ENCODE results near the gene DTX3L.

DTX3L gene

DNA sequence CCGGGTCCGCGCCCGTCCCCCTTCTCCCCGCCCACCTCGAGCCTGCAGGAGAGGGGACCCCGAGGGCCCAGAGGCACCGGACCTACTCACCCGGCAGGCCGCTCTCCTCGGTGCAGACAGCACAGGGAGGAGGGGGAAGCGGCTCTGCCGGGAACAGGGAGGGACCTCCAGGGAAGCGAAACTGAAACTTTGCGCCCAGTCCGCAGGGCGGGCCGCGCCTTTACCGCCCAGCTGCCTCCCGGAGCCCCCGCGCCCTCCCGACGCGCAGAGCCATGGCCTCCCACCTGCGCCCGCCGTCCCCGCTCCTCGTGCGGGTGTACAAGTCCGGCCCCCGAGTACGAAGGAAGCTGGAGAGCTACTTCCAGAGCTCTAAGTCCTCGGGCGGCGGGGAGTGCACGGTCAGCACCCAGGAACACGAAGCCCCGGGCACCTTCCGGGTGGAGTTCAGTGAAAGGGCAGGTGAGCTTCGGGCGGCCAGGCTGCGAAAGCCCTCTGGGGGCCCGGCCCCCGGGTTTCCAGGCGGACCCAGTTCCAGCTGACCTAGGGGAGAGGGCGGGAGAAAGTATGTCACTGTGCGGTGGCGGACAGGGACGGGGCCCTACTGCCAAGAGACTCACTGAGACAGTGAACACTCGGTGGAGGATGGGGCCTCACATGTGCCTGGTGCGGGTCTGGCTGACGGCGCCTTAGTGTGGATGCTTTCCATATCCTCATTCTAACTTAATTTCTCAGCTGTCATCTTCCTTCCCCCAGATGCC, at the start of gene DTX3L, which contains the start of gene PARP9:
Gene DTX3L (plus strand): TSS at position 184 of the 758 bp plus-strand sequence. CDS start 89 bp downstream, at position 273.
Gene PARP9 (minus strand): TSS at position 146 of the 758 bp plus-strand sequence. CDS start 4,680 bp downstream, outside the sequence.
- DNase-seq: peak; percentile 64 to 93 (median 93)

DNA sequence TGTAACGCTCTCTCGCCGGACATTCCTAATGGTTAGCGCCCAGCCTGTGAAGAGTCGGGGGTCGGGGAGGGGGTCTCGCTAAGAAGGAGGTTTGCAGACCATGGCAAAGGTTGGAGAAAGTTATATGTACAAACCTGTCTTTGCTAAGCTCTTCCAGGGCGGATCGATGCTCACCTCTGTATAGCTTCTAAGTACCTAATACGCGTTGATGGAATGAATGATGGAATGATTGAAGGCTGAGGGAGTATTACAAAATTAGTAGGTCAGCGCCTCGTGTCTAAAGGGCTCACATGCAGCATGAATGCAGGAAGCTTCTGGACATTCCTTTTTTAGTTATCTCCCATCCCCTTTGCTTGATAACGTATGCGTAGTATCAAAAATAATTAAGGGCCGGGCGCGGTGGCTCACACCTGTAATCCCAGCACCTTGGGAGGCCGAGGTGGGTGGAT, 49.1 kb upstream of the DTX3L start:
- no peak for DNase-seq

DNA sequence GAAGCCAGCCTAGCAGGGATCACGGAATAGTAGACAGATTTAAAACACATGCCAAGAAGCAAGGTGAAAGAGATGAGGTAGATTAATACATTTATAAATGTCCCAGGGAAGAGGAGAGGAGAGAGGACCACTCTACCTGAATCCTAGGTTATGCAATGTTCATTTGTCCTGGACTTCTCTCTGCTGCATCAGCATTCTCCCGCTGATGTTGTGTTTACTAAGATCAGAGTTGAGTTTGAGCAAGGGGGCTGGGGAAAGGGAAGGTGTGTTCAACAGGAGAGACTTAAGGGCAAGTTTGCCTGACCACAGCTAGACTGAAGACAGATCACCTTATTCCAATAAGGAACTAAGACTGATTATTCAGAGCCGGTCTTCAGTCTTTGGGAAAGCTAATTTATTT, 48.3 kb upstream of the DTX3L start:
- DNase-seq: no peak

DNA sequence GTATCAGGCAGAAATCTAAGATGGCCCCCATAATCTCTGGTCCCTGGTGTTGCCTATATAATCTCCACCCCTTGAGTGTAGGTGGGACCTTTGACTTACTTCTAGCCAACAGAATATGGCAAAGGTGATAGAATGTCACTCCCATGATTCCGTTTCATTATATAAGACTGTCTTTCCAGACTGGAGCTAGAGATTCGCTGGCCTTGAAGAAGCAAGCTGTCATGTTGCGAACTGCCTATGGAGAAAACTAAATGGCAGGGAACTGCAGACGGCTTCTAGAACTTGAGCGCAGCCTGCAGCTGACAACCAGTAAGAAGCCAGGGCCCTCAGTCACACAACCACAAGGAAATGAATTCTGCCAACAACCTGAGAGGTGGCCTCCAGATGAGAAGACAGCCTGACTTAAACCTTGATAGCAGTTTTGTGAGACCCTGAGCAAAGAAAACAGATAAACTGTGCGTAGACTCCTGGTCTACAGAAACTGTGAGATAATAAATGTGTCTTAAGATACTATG, 47.2 kb upstream of the DTX3L start:
- DNase-seq: no peak

DNA sequence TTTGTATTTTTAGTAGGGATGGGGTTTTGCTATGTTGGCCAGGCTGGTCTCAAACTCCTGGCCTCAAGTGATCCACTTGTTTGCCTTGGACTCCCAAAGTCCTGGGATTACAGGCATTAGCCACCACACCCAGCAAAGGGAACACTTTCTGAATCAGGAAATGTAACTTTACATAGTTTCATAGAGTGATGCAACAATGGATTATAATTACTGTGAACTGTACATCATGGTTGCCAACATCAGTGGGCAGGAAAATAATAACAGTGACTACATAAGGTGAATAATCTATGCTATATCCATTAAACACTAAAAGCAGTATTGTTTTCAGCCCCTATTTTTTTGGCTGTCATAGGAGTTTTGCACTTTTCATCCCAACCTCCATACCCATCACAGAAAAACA, 44.4 kb upstream of the DTX3L start:
- no peak for DNase-seq

DNA sequence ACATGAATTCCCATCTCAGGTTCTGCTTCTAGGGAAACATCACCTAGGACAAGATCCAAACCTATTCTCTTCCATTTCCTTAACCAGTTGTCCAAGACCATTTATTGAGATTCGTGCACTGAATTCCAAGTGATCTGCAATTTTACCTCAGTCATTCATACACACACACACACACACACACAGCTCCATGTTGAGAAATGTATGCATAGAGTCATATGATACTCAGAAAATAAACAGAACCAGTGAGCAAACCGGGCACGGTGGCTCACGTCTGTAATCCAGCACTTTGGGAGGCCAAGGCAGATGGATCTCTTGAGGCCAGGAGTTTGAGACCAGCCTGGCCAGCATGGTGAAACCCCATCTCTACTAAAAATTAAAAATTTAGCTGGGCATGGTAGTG, 43.3 kb upstream of the DTX3L start:
- no peak for DNase-seq

DNA sequence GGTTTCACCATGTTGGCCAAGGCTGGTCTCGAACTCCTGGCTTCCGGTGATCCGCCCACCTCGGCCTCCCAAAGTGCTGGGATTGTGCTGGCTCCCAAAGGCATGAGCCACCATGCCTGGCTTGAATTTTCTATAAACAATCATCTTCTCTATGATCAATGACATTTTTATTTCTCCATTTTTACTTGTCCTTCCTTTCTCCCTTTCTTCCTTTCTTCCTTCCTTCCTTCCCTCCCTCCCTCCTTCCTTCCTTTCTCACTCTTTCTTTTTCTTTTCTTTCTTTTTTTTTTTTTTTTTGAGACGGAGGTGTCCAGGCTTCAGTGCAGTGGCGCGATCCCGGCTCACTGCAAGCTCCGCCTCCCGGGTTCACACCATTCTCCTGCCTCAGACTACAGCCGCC, 40.8 kb upstream of the DTX3L start:
- no peak for DNase-seq

DNA sequence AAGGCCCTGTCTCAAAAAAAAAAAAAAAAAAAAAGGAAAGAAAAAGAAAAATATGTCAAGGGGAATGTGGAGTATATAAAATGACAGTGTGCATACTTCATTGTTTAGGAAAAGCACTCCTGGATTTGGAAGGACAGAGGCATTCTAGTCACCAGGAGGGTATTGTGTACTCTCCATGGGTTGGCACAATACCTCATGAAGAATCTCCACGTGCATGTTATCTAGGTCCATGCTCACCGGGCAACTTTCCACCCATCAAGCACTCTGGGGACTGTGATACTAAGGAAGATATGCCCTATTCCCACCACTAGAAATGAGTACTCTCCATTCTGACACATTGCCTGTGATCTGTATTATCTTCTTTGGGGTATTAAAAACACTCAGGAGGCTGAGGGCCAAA, 34.0 kb upstream of the DTX3L start:
- no peak for DNase-seq

DNA sequence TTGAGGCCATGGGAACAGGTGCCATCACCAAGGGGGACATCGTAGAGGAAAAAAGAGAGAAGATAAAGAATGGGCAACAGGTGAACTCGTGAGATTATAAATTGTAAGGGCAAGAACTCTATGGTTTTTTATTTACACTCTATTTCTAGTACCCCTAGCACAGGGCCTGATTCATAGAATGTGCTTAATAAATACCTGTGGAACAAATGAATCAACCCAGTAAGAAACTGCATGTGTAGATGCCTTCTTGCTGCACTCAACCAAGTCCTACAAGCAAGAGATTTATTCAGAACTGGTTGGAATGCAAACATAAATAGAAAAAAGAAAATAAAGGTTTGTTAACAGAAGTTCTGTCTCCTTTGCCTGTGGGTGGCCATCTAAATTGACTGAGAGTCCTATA, 30.7 kb upstream of the DTX3L start:
- no peak for DNase-seq

DNA sequence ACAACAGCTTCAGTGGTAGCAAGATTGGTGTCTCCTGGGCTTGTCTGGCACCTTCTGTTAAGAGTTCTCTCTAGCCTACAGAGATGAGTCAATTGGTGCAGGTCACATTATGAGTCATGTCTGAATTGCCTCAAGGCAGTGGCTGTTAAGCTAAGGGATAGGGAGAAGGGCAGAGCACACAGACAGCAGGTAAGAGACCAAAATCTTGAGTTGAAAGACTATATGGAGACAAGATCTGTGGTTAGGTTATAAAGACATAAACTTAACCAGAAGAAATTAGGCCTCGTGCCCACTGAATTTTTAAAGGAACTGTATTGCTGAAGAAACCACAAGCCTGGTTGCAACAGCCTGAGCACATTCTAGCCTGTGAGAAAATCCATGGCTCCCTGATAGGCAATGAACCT, 30.2 kb upstream of the DTX3L start:
- no peak for DNase-seq

DNA sequence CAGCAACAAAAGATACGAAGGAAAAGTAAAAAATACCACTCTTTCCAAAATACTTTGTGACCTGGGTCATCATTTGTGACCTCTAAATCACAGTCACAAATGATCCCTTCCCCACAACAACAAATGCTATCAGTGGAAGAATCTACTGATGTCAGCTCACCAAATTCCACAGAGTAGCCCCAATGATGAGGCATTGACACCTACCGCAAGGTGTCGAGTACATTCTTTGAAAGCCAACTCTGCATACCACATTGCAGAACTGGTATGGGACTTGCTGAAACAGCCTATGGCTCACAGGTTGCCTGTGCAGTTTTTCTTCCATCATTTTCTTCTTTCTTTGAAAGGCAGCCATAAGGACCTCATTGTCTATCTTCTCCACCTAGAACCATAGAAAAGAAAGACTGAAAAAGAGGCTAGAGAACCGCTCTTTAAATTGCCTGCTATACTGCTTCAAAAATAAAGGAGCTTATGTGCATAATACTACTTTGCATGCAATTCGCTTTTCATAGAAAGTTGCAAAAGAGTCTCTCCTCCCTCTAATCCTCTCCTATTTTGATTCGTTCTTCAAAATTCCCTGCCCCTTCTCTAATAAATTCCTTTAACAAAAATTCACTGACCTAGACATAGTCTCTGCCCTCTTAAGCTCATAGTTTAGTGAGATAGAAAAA, 28.0 kb upstream of the DTX3L start:
- DNase-seq: no peak

DNA sequence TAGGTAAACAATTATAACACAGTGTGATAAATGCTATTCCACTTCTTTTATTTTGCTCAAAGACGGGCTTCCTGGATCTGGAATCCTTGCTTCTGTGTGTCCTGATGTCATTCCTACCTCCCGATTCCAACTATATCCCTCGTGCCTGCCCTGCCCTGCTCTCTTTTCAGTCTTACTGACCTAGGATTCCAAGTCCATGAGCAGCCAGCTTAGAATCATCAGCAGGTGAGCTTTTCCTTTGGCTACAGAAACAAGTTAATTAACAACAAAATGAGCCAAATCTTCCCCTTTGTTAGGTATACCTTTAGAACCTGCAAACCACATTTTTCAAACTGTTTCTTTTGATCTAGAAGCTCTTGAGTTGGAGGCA, 27.5 kb upstream of the DTX3L start:
- DNase-seq: no peak

DNA sequence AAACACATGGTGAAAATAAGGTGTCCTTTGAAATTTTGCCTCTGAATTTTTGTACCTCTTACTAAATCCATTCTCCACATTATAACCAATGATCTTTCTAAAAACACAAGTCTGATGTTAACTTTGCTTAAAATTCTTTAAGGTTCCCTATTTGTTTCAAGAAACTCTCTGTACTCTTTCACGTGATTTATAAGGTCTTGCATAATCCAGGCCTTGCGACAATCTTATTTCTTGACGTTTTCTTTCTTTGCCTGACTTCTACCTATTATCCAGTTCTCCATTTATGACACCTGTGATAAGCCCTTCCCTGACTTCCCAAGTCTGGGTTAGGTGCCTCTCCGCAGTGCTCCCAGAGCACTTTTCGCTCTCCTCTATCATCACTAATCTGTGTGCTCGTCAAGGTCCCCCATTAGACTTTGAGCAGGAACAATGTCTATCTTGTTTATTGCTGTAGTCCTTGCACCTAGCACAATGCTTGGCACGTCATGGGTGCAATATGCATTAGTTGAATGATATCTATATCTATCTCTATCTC, 25.1 kb upstream of the DTX3L start:
- no peak for DNase-seq

DNA sequence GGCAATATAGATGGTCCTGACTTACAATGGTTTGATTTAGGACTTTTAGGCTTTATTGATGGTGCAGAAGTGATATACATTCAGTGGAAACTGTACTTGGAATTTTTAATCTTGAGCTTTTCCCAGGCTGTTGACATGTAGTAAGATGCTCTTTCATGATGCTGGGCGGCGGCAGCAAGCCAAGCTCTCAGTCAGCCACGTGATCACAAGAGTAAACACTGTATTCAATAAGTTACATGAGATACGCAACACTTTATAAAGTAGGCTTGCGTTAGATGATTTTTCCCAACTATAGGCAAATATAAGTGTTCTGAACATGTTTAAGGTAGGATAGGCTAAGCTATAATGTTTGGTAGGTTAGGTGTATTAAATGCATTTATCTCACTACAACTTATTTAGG, 18.0 kb upstream of the DTX3L start:
- DNase-seq: no peak

DNA sequence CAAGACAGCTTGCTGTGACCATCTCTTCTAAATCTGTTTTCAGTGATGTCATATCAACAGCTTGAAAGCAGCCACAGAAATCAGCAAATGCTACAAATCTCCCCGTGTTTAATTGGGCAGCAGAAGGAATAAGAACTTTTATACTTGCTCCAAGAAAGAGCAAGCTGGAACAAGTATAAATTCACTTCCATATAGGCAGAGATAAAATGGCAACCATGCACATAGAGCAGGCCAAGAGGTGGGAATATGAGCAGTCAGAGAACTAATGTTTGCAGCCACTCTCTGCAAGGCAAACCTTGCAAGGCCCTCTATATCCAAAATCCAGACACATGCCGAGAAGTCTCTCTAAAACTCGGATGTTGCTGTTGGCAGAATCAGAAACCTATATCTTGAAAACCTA, 16.1 kb upstream of the DTX3L start:
- no peak for DNase-seq

DNA sequence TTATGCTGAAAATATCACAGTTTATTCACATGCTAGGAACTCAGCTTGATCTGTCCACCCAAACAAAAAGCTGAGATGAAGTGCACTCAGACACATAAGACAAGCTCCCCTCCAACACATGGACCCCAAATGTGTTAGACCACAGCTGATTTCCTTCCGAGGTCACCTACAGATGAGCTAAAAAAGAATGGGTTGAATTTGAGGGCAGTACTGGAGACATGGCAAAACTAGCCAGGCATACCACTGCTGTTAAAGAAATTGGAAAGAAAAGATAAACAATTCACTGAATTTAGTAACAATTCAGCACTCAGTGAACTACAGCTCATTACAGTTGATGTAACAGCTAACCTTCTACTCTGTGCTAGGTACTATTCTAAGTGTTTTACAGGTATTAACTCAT, 15.5 kb upstream of the DTX3L start:
- no peak for DNase-seq

DNA sequence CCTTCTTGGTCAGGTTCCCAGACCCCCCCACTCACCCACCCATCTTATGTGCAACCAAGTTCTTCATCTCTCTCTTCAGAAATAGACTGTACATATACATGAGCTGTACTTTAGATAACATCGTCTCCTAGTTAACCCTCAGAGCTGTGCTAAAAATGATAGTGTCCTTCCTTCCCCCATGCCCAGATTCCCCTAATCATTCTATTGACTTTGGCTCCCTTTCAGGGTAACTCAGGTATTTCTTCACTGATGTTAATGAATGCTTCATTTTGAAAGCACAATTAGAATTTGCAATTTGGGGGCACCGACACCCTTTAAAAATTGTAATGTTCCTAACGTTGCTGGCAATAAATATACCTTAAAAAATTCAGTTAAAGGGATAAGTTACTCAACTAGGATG, 11.0 kb upstream of the DTX3L start:
- no peak for DNase-seq

DNA sequence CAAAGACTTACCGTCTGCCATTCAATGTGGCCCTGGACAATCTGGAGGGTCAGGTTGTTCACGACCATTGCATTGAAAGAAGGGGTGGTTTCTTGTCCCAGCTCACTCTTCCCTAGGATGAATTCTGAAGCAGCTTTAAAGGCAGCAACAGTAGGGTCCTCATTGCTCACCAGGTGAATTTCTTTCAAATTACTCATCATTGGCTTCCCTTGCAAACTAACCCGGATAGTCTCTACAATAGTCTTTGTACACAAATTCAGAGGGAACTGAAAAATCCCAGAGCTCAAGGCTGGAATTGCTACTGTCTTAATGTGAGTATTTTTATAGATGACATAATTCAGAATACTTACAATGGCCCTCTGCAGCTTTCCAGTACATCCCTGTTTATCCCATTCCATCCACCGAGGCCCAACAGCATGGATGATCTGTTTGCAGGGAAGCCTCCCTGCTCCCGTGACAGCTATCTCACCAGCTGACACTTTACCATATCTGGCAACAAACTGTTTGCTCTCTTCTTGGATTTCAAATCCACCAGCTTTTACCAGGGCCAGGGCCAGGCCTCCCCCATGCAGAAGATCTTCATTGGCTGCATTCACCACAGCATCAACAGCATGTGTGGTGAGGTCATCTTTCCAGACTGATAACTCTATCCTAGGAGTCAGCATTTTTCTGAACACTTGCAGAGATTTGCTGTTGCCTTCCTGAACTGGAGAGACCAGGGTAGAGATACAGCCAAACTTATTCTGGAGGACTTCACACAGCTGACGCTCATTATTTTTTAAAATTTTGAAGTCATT, 8.7 kb upstream of the DTX3L start:
- DNase-seq: no peak

DNA sequence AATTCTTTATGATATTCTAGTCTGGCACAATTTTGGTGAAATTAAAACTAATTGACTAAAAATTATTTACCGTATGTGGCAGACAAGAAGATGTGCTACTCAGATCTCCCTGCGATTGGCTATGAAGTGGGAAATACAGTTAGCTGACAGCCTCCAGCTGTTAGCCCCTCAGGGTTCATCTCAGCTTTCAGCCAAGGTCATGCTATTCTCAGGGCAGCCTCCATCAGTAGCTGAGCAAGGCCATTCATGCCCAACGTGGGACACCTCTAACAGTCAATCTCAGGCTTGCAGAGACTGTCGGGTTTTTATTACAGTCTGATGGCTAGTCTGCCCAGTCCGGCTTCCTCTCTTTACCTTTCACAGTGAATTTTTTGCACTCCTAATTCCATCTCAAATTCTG, 6.8 kb upstream of the DTX3L start:
- no peak for DNase-seq

DNA sequence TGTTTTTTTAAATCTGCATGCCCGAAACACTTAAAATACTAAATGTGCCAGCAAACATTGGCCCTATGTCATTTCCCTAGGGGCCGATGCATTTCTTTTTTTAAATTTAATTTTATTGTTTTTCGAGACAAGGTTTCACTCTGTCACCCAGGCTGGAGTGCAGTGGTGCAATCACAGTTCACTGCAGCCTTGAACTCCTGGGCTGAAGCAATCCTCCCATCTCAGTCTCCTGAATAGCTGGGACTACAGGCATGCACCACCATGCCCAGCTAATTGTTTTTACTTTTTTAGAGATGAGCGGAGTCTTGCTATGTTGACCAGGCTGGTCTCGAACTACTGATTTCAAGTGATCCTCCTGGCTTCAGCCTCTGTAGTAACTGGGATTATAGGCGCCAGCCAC, 5.5 kb upstream of the DTX3L start:
- no peak for DNase-seq

DNA sequence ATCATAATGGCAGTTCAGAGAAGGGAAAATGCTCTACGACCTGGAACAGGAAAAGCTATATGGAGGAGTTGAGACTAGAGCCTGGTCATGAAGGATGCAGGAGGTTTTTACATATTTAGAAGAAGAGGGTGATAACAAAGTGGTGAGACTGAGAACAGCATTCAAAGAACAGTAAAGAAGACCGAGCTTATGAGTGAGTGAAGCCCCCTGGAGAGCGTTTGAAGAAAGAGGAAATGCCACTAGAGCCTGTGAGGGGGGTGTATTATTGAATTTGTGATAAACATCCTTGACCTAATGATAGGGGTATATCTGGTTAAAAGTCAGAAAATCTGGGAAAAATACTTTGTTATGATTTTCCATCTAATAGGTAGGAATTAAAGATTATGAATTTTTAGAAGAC, 4.2 kb upstream of the DTX3L start:
- DNase-seq: no peak

DNA sequence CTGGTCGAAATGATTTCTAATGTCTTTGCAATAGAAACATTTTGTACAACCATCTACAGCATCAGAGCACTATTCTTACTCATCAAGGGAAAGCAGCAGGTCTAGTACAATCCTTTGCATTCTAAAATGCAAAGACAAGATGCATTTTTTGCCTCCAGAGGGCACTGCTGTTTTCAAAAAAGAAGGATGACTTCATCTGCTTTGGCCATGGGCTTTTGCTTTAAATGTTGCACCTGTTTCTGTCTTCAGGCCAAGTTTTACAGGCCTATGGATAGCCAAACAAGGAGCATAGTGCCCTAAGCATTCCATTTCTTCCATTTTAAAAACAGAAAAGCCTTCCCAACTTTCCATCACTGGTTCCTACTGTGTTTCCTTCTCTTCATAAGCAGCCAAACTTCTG, 3.5 kb upstream of the DTX3L start:
- DNase-seq: peak; percentile 44 to 79 (median 53)
